Neural progenitor cell (in vitro differentiated cells): ENCODE results near the gene PNMA6E.

Experiments used
- CTCF ChIP-seq: fragments of 200-600 bp; sonication (generic); IDR thresholded peaks from 2 replicates; pipeline ENCODE4 v1.5.1; 2017; ENCODE audit warnings: antibody characterized with exemption, mild to moderate bottlenecking
- EZH2 ChIP-seq: fragments of 200-600 bp; sonication (generic); IDR thresholded peaks from 2 replicates; pipeline ENCODE4 v1.6.1; 2017; ENCODE audit warnings: antibody characterized with exemption, mild to moderate bottlenecking, moderate library complexity
- EZH2phosphoT487 ChIP-seq: fragments of 200-600 bp; sonication (generic); IDR thresholded peaks from 2 replicates; pipeline ENCODE4 v1.6.1; 2017; ENCODE audit warnings: antibody characterized with exemption

GRCh38 chrX:153365670-153366069 lies 35.5 kb downstream of the PNMA6E start:
- no peak for TF ChIP-seq CTCF
- no peak for TF ChIP-seq EZH2
- TF ChIP-seq EZH2phosphoT487: no peak
